ENCODE measurements around the gene RPS19. TPM values are rescaled to one million over a fixed set of nuclear protein-coding genes. Genes with fewer than 3 reads are reported as not detected.
A peak's percentile ranks its signal among the peaks of the same experiment; 100 is the strongest.

The RPS19 gene
- total RNA-seq, 2 donors from 2014 or later: 2,321 to 2,418 TPM

- no peak for TF ChIP-seq CTCF (conservative IDR thresholded peaks at IDR 0.05)
- Mint-ChIP-seq H3K9me3 (no peaks in the 10 kb centered on the region), H3K4me3 (no peak overlapping the region), H3K27me3 (ENCODE audit: insufficient read depth) (no peaks in the 10 kb centered on the region), H3K27ac (no peak overlapping the region), H3K4me1 (no peaks in the 10 kb centered on the region), H3K36me3 (ENCODE audit: low read depth) (peaks cover 37% of the 10 kb centered on the region)
- H3K4me1 ChIP-seq (ENCODE audit: control insufficient read depth, insufficient read depth, low read length): no peaks in the 10 kb centered on the region
- no peak for DNase-seq
- no peaks in the 10 kb centered on the region for H3K27me3 ChIP-seq (ENCODE audit: control insufficient read depth, insufficient read depth, low read length, poor library complexity, severe bottlenecking)
- no peaks in the 10 kb centered on the region for H3K9me3 ChIP-seq (ENCODE audit: control insufficient read depth, low read length)
- no peak overlapping the region for H3K9ac ChIP-seq (ENCODE audit: extremely low read depth, low read length, poor library complexity, severe bottlenecking)
- 92 to 100% methylated on average over 2 to 14 of the region's 14 CpGs for WGBS, 2 experiments (ENCODE audit: insufficient coverage in 1 of 2, insufficient read length in 1 of 2)
- H3K4me3 ChIP-seq (ENCODE audit: low read length): no peak overlapping the region
- H3K36me3 ChIP-seq (ENCODE audit: control insufficient read depth, insufficient read depth, low read length): peaks cover 37% of the 10 kb centered on the region
- no peak overlapping the region for H3K27ac ChIP-seq (ENCODE audit: low read depth, low read length)
These were observed 34.3 kb downstream of the RPS19 start for GRCh38 chr19:41894350-41894749.

GRCh38 chr19:41895745-41896580 is 35.9 kb downstream of the RPS19 start:
- Mint-ChIP-seq H3K4me3 (no peak overlapping the region), H3K4me1 (no peaks in the 10 kb centered on the region), H3K36me3 (ENCODE audit: low read depth) (peaks cover 42% of the 10 kb centered on the region), H3K9me3 (no peaks in the 10 kb centered on the region), H3K27me3 (ENCODE audit: insufficient read depth) (no peaks in the 10 kb centered on the region), H3K27ac (no peak overlapping the region)
- DNase-seq: no peak
- no peaks in the 10 kb centered on the region for H3K9me3 ChIP-seq (ENCODE audit: control insufficient read depth, low read length)
- H3K36me3 ChIP-seq (ENCODE audit: control insufficient read depth, insufficient read depth, low read length): peaks cover 37% of the 10 kb centered on the region
- WGBS, 2 experiments (ENCODE audit: insufficient coverage in 1 of 2, insufficient read length in 1 of 2): 90 to 91% methylated on average over 13 to 19 of the region's 19 CpGs
- no peaks in the 10 kb centered on the region for H3K4me1 ChIP-seq (ENCODE audit: control insufficient read depth, insufficient read depth, low read length)
- no peak overlapping the region for H3K4me3 ChIP-seq (ENCODE audit: low read length)
- H3K27ac ChIP-seq (ENCODE audit: low read depth, low read length): no peak overlapping the region
- no peaks in the 10 kb centered on the region for H3K27me3 ChIP-seq (ENCODE audit: control insufficient read depth, insufficient read depth, low read length, poor library complexity, severe bottlenecking)
- peak; percentile 65 for TF ChIP-seq CTCF (conservative IDR thresholded peaks at IDR 0.05)
- H3K9ac ChIP-seq (ENCODE audit: extremely low read depth, low read length, poor library complexity, severe bottlenecking): no peak overlapping the region

- Mint-ChIP-seq H3K27me3 (ENCODE audit: insufficient read depth) (no peaks in the 10 kb centered on the region), H3K4me1 (no peaks in the 10 kb centered on the region)
- WGBS, 2 experiments (ENCODE audit: insufficient coverage in 1 of 2, insufficient read length in 1 of 2): 56% methylated on average over 1 of the region's 1 CpG; no CpG with 5 or more reads in 1 of the 2 experiments
These were observed 36.5 kb downstream of the RPS19 start for GRCh38 chr19:41896581-41896942.

More at GRCh38 chr19:41896581-41896942, 36.5 kb downstream of the RPS19 start:
- Histone ChIP-seq H3K9me3 (ENCODE audit: control insufficient read depth, low read length) (no peaks in the 10 kb centered on the region), H3K4me3 (ENCODE audit: low read length) (no peak overlapping the region), H3K27ac (ENCODE audit: low read depth, low read length) (no peak overlapping the region), H3K27me3 (ENCODE audit: control insufficient read depth, insufficient read depth, low read length, poor library complexity, severe bottlenecking) (no peaks in the 10 kb centered on the region), H3K4me1 (ENCODE audit: control insufficient read depth, insufficient read depth, low read length) (no peaks in the 10 kb centered on the region), H3K36me3 (ENCODE audit: control insufficient read depth, insufficient read depth, low read length) (peaks cover 38% of the 10 kb centered on the region), H3K9ac (ENCODE audit: extremely low read depth, low read length, poor library complexity, severe bottlenecking) (no peak overlapping the region)
- no peak overlapping the region for H3K4me3 Mint-ChIP-seq
- TF ChIP-seq CTCF (conservative IDR thresholded peaks at IDR 0.05): no peak
- H3K9me3 Mint-ChIP-seq: no peaks in the 10 kb centered on the region
- peaks cover 41% of the 10 kb centered on the region for H3K36me3 Mint-ChIP-seq (ENCODE audit: low read depth)
- no peak for DNase-seq
- H3K27ac Mint-ChIP-seq: no peak overlapping the region

Measured in endodermal cell (in vitro differentiated cells).